H1 (cell line): ENCODE results near the gene THTPA. TPM values are rescaled to one million over a fixed set of nuclear protein-coding genes. Genes with fewer than 3 reads are reported as not detected.
A peak's percentile ranks its signal among the peaks of the same experiment; 100 is the strongest.

Experiments used
- CTCF ChIA-PET: fragments of 300-600 bp; sonication (Branson Sonifier 250); formaldehyde crosslinking; loops from one replicate; lab custom pipeline; 2021; ENCODE audit not compliant: partially characterized antibody; lab: Charles Lee
- POLR2A ChIA-PET: fragments of 300-600 bp; sonication (Branson Sonifier 250); formaldehyde crosslinking; loops from one replicate; lab custom pipeline; 2021; ENCODE audit warnings: inconsistent platforms; ENCODE audit not compliant: partially characterized antibody; lab: Charles Lee
- DNase-seq, 2 experiments: peaks; one replicate each; pipeline versions ENCODE4 v3.0.0 to v3.0.0-alpha.2; 2010 to 2022; ENCODE audit warnings: low spot score in 2 of 2, low read depth in 1 of 2, mixed read lengths in 1 of 2
- FAIRE-seq: peaks from 2 replicates; lab custom pipeline; 2011; peaks lifted over from hg19 to GRCh38; lab: Jason Lieb, UNC
- H2AFZ ChIP-seq: 2 replicates; pipeline ENCODE4 v1.8.1; 2012; ENCODE audit warnings: low read length, inconsistent platforms
- H2AK5ac ChIP-seq: 2 replicates; pipeline ENCODE4 v1.6.1; 2013; ENCODE audit warnings: low read depth, low read length
- H2BK120ac ChIP-seq: replicated peaks from 2 replicates; pipeline ENCODE3; 2013; ENCODE audit warnings: low read depth, low read length, inconsistent platforms
- H2BK12ac ChIP-seq: 2 replicates; pipeline ENCODE4 v1.6.1; 2013; ENCODE audit warnings: low read depth, low read length
- H2BK15ac ChIP-seq: 2 replicates; pipeline ENCODE4 v1.6.1; 2013; ENCODE audit warnings: low read length
- H2BK20ac ChIP-seq: 2 replicates; pipeline ENCODE4 v1.6.1; 2013; ENCODE audit warnings: low read length
- H2BK5ac ChIP-seq: 2 replicates; pipeline ENCODE4 v1.6.1; 2013; ENCODE audit warnings: low read depth, low read length
- H3K14ac ChIP-seq: 2 replicates; pipeline ENCODE4 v1.6.1; 2013; ENCODE audit warnings: inconsistent platforms; ENCODE audit not compliant: insufficient read length
- H3K18ac ChIP-seq: 2 replicates; pipeline ENCODE4 v1.6.1; 2013; ENCODE audit warnings: low read length; ENCODE audit errors: extremely low read depth
- H3K23ac ChIP-seq: 2 replicates; pipeline ENCODE4 v1.6.1; 2013; ENCODE audit warnings: inconsistent platforms; ENCODE audit not compliant: insufficient read length
- H3K23me2 ChIP-seq: 2 replicates; pipeline ENCODE4 v1.6.1; 2013; ENCODE audit warnings: low read depth, low read length
- H3K27ac ChIP-seq: 2 replicates; pipeline ENCODE4 v1.6.1; 2011; ENCODE audit warnings: low read depth, low read length, inconsistent platforms
- H3K27me3 ChIP-seq, 4 experiments: replicated peaks in 1 of 4; 1 replicate in 1 of 4; 2 replicates in 3 of 4; pipeline versions ENCODE4 v1.6.1 to v1.8.1; 2011 to 2013; ENCODE audit warnings: low read length in 3 of 4, mild to moderate bottlenecking in 3 of 4, inconsistent platforms in 2 of 4, mixed read lengths in 2 of 4, moderate library complexity in 1 of 4; ENCODE audit not compliant: control insufficient read depth in 3 of 4, insufficient read depth in 3 of 4; ENCODE audit errors: extremely low read depth in 1 of 4
- H3K36me3 ChIP-seq, 4 experiments: 2 replicates each; pipeline versions ENCODE4 v1.6.1 to v1.8.1; 2011 to 2013; ENCODE audit warnings: mild to moderate bottlenecking in 4 of 4, low read length in 3 of 4, moderate library complexity in 2 of 4, control low read depth in 1 of 4, inconsistent platforms in 1 of 4; ENCODE audit not compliant: insufficient read depth in 4 of 4, control insufficient read depth in 2 of 4
- H3K4ac ChIP-seq: replicated peaks from 2 replicates; pipeline ENCODE3; 2013; ENCODE audit warnings: low read length, low read depth, mixed read lengths, inconsistent platforms; ENCODE audit not compliant: insufficient read length
- H3K4me1 ChIP-seq, 4 experiments: replicated peaks in 1 of 4; 1 replicate in 1 of 4; 2 replicates in 3 of 4; pipeline versions ENCODE4 v1.6.1 to v1.8.1; 2011 to 2013; ENCODE audit warnings: low read length in 3 of 4, inconsistent platforms in 2 of 4, mixed read lengths in 1 of 4; ENCODE audit not compliant: insufficient read depth in 4 of 4, control insufficient read depth in 3 of 4
- H3K4me2 ChIP-seq, 2 experiments: 2 replicates each; pipeline versions ENCODE4 v1.6.1 to v1.8.1; 2011 to 2013; ENCODE audit warnings: low read depth in 2 of 2, low read length in 2 of 2, control low read depth in 1 of 2, inconsistent platforms in 1 of 2, mild to moderate bottlenecking in 1 of 2; ENCODE audit not compliant: insufficient read depth in 1 of 2
- H3K4me3 ChIP-seq, 4 experiments: fragments of 200-600, 300-600 bp in 1 of 4; sonication (generic), shearing (Covaris generic), sonication (Bioruptor Twin) in 1 of 4; 2 replicates each; pipeline versions ENCODE4 v1.5.1 to v1.8.1; 2011 to 2016; ENCODE audit warnings: low read length in 4 of 4, low read depth in 3 of 4, control low read depth in 2 of 4, inconsistent platforms in 2 of 4, mild to moderate bottlenecking in 2 of 4, mixed read lengths in 1 of 4, moderate library complexity in 1 of 4; ENCODE audit not compliant: insufficient read depth in 2 of 4; ENCODE audit errors: extremely low read depth in 1 of 4
- H3K56ac ChIP-seq: replicated peaks from 2 replicates; pipeline ENCODE3; 2013; ENCODE audit warnings: low read depth, mild to moderate bottlenecking, mixed read lengths, low read length, inconsistent platforms; ENCODE audit not compliant: insufficient read length
- H3K79me1 ChIP-seq: 2 replicates; pipeline ENCODE4 v1.6.1; 2013; ENCODE audit warnings: low read depth, low read length, control low read depth
- H3K79me2 ChIP-seq, 2 experiments: 2 replicates each; pipeline versions ENCODE4 v1.6.1 to v1.8.1; 2012 to 2013; ENCODE audit warnings: low read length in 2 of 2, mild to moderate bottlenecking in 2 of 2, inconsistent platforms in 1 of 2; ENCODE audit not compliant: insufficient read depth in 2 of 2, control insufficient read depth in 1 of 2
- H3K9ac ChIP-seq, 4 experiments: replicated peaks in 1 of 4; 1 replicate in 1 of 4; 2 replicates in 3 of 4; pipeline versions ENCODE4 v1.6.1 to v1.8.1; 2011 to 2013; ENCODE audit warnings: low read depth in 3 of 4, low read length in 3 of 4, control low read depth in 2 of 4, mild to moderate bottlenecking in 2 of 4, moderate library complexity in 2 of 4, inconsistent platforms in 1 of 4; ENCODE audit errors: extremely low read depth in 1 of 4
- H3K9me3 ChIP-seq, 2 experiments: 2 replicates each; pipeline versions ENCODE4 v1.6.1 to v1.8.1; 2012 to 2013; ENCODE audit warnings: mild to moderate bottlenecking in 2 of 2, moderate library complexity in 2 of 2, control low read depth in 1 of 2, inconsistent platforms in 1 of 2, low read depth in 1 of 2, low read length in 1 of 2, mixed read lengths in 1 of 2; ENCODE audit not compliant: insufficient read depth in 2 of 2
- H4K20me1 ChIP-seq, 2 experiments: replicated peaks in 1 of 2; 2 replicates each; pipeline versions ENCODE3 to v1.8.1; 2011 to 2013; ENCODE audit warnings: inconsistent platforms in 2 of 2, low read length in 2 of 2, mild to moderate bottlenecking in 1 of 2; ENCODE audit not compliant: insufficient read depth in 2 of 2, control insufficient read depth in 1 of 2
- H4K5ac ChIP-seq: 2 replicates; pipeline ENCODE4 v1.6.1; 2013; ENCODE audit warnings: low read length, low read depth, mixed read lengths, inconsistent platforms; ENCODE audit not compliant: insufficient read length
- H4K8ac ChIP-seq: 2 replicates; pipeline ENCODE4 v1.8.0; 2013; ENCODE audit warnings: mild to moderate bottlenecking, moderate library complexity, low read length, inconsistent platforms; ENCODE audit not compliant: insufficient read depth; ENCODE audit errors: extremely low read depth
- H4K91ac ChIP-seq: replicated peaks from 2 replicates; pipeline ENCODE3; 2013; ENCODE audit warnings: low read length, mixed read lengths, inconsistent platforms; ENCODE audit not compliant: insufficient read length
- BRCA1 ChIP-seq: IDR thresholded peaks from 2 replicates; pipeline ENCODE4 v1.6.1; 2012; ENCODE audit warnings: low read depth, low read length, improper control_type of control experiment
- CTBP2 ChIP-seq: IDR thresholded peaks from 2 replicates; pipeline ENCODE4 v1.7.0; 2011; ENCODE audit warnings: borderline replicate concordance, mild to moderate bottlenecking, moderate library complexity, mixed read lengths, low read length; ENCODE audit not compliant: insufficient read depth, insufficient read length
- JUN ChIP-seq: IDR thresholded peaks from 2 replicates; pipeline ENCODE4 v1.6.1; 2011; ENCODE audit warnings: low read depth, mild to moderate bottlenecking, improper control_type of control experiment, low read length
- PHF8 ChIP-seq: fragments of 200-600 bp; sonication (generic); conservative IDR thresholded peaks from 2 replicates; pipeline ENCODE4 v1.7.1; 2012; ENCODE audit warnings: low read depth, mild to moderate bottlenecking, inconsistent platforms, low read length, moderate library complexity
- POLR2AphosphoS5 ChIP-seq: IDR thresholded peaks from 2 replicates; pipeline ENCODE4 v1.6.1; 2011; ENCODE audit warnings: low read depth, low read length
- SP1 ChIP-seq: IDR thresholded peaks from 2 replicates; pipeline ENCODE4 v1.6.1; 2011; ENCODE audit warnings: low read depth, low read length
- TAF7 ChIP-seq: optimal IDR thresholded peaks from 2 replicates; pipeline ENCODE3; 2011; ENCODE audit warnings: low read depth, mild to moderate bottlenecking, inconsistent platforms, low read length, moderate library complexity, borderline replicate concordance
- USF2 ChIP-seq: IDR thresholded peaks from 2 replicates; pipeline ENCODE4 v1.6.1; 2011; ENCODE audit warnings: low read length, improper control_type of control experiment
- WGBS, 2 experiments: shearing (Covaris generic) in 1 of 2; methylation state at CpG; one replicate each; pipeline versions ENCODE4 v1.1.6 to v1.1.7; 2013 to 2015; ENCODE audit warnings: low lambda C conversion rate in 2 of 2, mixed read lengths in 2 of 2, inconsistent platforms in 1 of 2, low coverage in 1 of 2, missing lambda C conversion rate in 1 of 2; ENCODE audit not compliant: insufficient replicate concordance in 2 of 2, insufficient coverage in 1 of 2, insufficient read length in 1 of 2; ENCODE audit errors: extremely low coverage in 1 of 2, missing lambda C conversion rate in 1 of 2; 5-methylcytosine and 5-hydroxymethylcytosine counted together
- polyA plus RNA-seq, 7 experiments: library from polyadenylated mRNA; depleted of rRNA in 3 of 7; stranded (reverse) in 5 of 7; unstranded in 2 of 7; fragments of >200 nt in 5 of 7; fragments of 200-250 nt in 2 of 7; gene quantifications; 1 replicate in 5 of 7; 2 replicates in 1 of 7; 4 replicates in 1 of 7; pipeline versions ENCODE4 v1.2.1 to v1.2.3, GENCODE V29; 2011 to 2013; ENCODE audit warnings: missing spikeins in 2 of 7, mixed read lengths in 2 of 7
- total RNA-seq: library from RNA; stranded (reverse); fragmentation: NEBNext Ultra II Directional; extraction: Animal tissue kit (Norgen Biotek cat#: 25700); gene quantifications from 2 replicates; pipeline ENCODE4 v1.2.1, GENCODE V29; 2021
- TF ChIP-seq, protein P1 (sequence below), 3 experiments: IDR thresholded peaks; 1 replicate in 2 of 3; 2 replicates in 1 of 3; pipeline versions ENCODE4 v1.5.1 to v1.6.1; 2011; ENCODE audit warnings: low read length in 3 of 3, mild to moderate bottlenecking in 3 of 3, inconsistent platforms in 2 of 3, low read depth in 1 of 3, moderate library complexity in 1 of 3; ENCODE audit not compliant: insufficient read depth in 1 of 3; ENCODE audit errors: control extremely low read depth in 1 of 3

Gene THTPA
- total and polyA plus RNA-seq, 2 of the 8 experiments (the other 6 are each of a cell fraction or from before 2014, with no cell fraction given): 16.6 to 19.0 TPM

GRCh38 chr14:23542261-23542660 lies 13.8 kb upstream of the THTPA start:
- Histone ChIP-seq H2AK5ac (peak overlapping the region; percentile 58; the same call in 1 of the 2 replicates), H2BK15ac (peak overlapping the region; percentile 61), H3K56ac (no peak overlapping the region), H3K4me2 (no peak overlapping the region), H3K4ac (no peak overlapping the region), H4K91ac (no peak overlapping the region), H3K27ac (no peak overlapping the region), H3K18ac (no peak overlapping the region), H3K4me1 (peaks cover 27 to 45% (median 31%) of the 10 kb centered on the region in 4 experiments), H3K9me3 (no peaks in the 10 kb centered on the region), H2BK5ac (peak overlapping the region; percentile 36; the same call in 1 of the 2 replicates), H4K5ac (no peak overlapping the region), H2BK12ac (no peak overlapping the region), H3K79me1 (peaks cover 9% of the 10 kb centered on the region), H3K79me2 (peaks cover 3 to 40% of the 10 kb centered on the region in 2 experiments; a peak in 2 of 4 replicates), H4K20me1 (no peaks in the 10 kb centered on the region), H3K27me3 (no peaks in the 10 kb centered on the region), H2BK120ac (no peak overlapping the region), H3K23ac (no peak overlapping the region), H3K36me3 (peaks cover 0 to 16% (median 3%) of the 10 kb centered on the region in 4 experiments; a peak in 4 of 8 replicates), H3K14ac (no peak overlapping the region), H3K9ac (no peak overlapping the region), H2AFZ (no peak overlapping the region), H3K4me3 (no peak overlapping the region), H4K8ac (no peak overlapping the region), H2BK20ac (peak overlapping the region; percentile 51), H3K23me2 (peaks cover 21% of the 10 kb centered on the region)
- ChIA-PET POLR2A (interaction anchor here (31.9 to 52.7 kb wide), 3 partner anchors 5 to 63 kb away, joined by 944 to 1523 read pairs (median 1523); partner anchors contain the start of genes AP1G2, NGDN, THTPA and ZFHX2), CTCF (interaction anchor here (1.6 to 70.5 kb wide), 5 partner anchors 11 to 97 kb away, joined by 3 to 2092 read pairs (median 1314); partner anchors contain the start of genes AP1G2, NGDN, THTPA and ZFHX2)
- DNase-seq (no peak), FAIRE-seq (no peak)
- 74% methylated on average over 5 of the region's 5 CpGs; no CpG with 5 or more reads in 1 of the 2 experiments for WGBS, 2 experiments
- TF ChIP-seq TAF7 (no peak), JUN (no peak), BRCA1 (no peak), POLR2AphosphoS5 (no peak), CTBP2 (no peak), PHF8 (no peak), USF2 (no peak), SP1 (no peak)
- TF ChIP-seq, protein P1, sequence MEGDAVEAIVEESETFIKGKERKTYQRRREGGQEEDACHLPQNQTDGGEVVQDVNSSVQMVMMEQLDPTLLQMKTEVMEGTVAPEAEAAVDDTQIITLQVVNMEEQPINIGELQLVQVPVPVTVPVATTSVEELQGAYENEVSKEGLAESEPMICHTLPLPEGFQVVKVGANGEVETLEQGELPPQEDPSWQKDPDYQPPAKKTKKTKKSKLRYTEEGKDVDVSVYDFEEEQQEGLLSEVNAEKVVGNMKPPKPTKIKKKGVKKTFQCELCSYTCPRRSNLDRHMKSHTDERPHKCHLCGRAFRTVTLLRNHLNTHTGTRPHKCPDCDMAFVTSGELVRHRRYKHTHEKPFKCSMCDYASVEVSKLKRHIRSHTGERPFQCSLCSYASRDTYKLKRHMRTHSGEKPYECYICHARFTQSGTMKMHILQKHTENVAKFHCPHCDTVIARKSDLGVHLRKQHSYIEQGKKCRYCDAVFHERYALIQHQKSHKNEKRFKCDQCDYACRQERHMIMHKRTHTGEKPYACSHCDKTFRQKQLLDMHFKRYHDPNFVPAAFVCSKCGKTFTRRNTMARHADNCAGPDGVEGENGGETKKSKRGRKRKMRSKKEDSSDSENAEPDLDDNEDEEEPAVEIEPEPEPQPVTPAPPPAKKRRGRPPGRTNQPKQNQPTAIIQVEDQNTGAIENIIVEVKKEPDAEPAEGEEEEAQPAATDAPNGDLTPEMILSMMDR (IDR thresholded peaks at IDR 0.05; ENCODE audit: control extremely low read depth in 1 of 3, insufficient read depth in 1 of 3, low read depth in 1 of 3, low read length in 3 of 3): no peak
